Liver (tissue), 9 donors: ENCODE measurements around the gene SERPINH1. TPM values are rescaled to one million over a fixed set of nuclear protein-coding genes. Genes with fewer than 3 reads are reported as not detected.
A peak's percentile ranks its signal among the peaks of the same experiment; 100 is the strongest.

Source experiments
- DNase-seq: peaks from one replicate; pipeline ENCODE4 v3.0.0-alpha.2; 2017; ENCODE audit warnings: low spot score
- H3K27ac ChIP-seq, 2 donors: one replicate each; pipeline ENCODE4 v1.7.0; 2013; ENCODE audit warnings: inconsistent platforms in 2 of 2, low read length in 2 of 2, control low read depth in 1 of 2, low read depth in 1 of 2, mild to moderate bottlenecking in 1 of 2
- H3K27me3 ChIP-seq, 4 donors: one replicate each; pipeline versions ENCODE4 v1.6.1 to v1.7.0; 2013; ENCODE audit warnings: low read length in 3 of 4, inconsistent platforms in 1 of 4, mild to moderate bottlenecking in 1 of 4, moderate library complexity in 1 of 4; ENCODE audit not compliant: control insufficient read depth in 4 of 4, insufficient read depth in 4 of 4
- H3K36me3 ChIP-seq, 4 donors: one replicate each; pipeline versions ENCODE4 v1.6.1 to v1.7.0; 2013; ENCODE audit warnings: low read length in 3 of 4, mild to moderate bottlenecking in 3 of 4, low read depth in 1 of 4, moderate library complexity in 1 of 4; ENCODE audit not compliant: control insufficient read depth in 4 of 4, insufficient read depth in 3 of 4
- H3K4me1 ChIP-seq, 4 donors: one replicate each; pipeline versions ENCODE4 v1.6.1 to v1.7.0; 2013; ENCODE audit warnings: low read length in 3 of 4, mild to moderate bottlenecking in 3 of 4, moderate library complexity in 1 of 4; ENCODE audit not compliant: control insufficient read depth in 4 of 4, insufficient read depth in 4 of 4
- H3K4me3 ChIP-seq, 3 donors: one replicate each; pipeline versions ENCODE4 v1.6.1 to v1.7.0; 2013; ENCODE audit warnings: low read length in 3 of 3, control low read depth in 1 of 3, low read depth in 1 of 3, mild to moderate bottlenecking in 1 of 3
- H3K9ac ChIP-seq, 2 donors: one replicate each; pipeline ENCODE4 v1.7.0; 2013; ENCODE audit warnings: low read length in 2 of 2, mild to moderate bottlenecking in 2 of 2, moderate library complexity in 2 of 2, control low read depth in 1 of 2, low read depth in 1 of 2
- H3K9me3 ChIP-seq, 4 donors: one replicate each; pipeline versions ENCODE4 v1.6.1 to v1.7.0; 2013; ENCODE audit warnings: low read length in 3 of 4; ENCODE audit not compliant: control insufficient read depth in 4 of 4
- EGR1 ChIP-seq, 2 donors: IDR thresholded peaks; 2 replicates each; pipeline ENCODE4 v1.6.1; 2016 to 2018; ENCODE audit warnings: antibody characterized with exemption in 2 of 2, low read depth in 2 of 2
- FOXA1 ChIP-seq: IDR thresholded peaks from 2 replicates; pipeline ENCODE4 v1.6.1; 2016; ENCODE audit warnings: antibody characterized with exemption
- FOXA2 ChIP-seq: IDR thresholded peaks from 2 replicates; pipeline ENCODE4 v1.6.1; 2016; ENCODE audit warnings: antibody characterized with exemption
- GABPA ChIP-seq, 2 donors: IDR thresholded peaks in 1 of 2; conservative IDR thresholded peaks in 1 of 2; 2 replicates each; pipeline ENCODE4 v1.6.1; 2016; ENCODE audit warnings: antibody characterized with exemption in 2 of 2, mild to moderate bottlenecking in 1 of 2, moderate library complexity in 1 of 2
- HNF4A ChIP-seq, 2 donors: conservative IDR thresholded peaks; 2 replicates each; pipeline ENCODE4 v1.6.1; 2016; ENCODE audit warnings: antibody characterized with exemption in 2 of 2, mild to moderate bottlenecking in 2 of 2
- HNF4G ChIP-seq: IDR thresholded peaks from 2 replicates; pipeline ENCODE4 v1.6.1; 2016; ENCODE audit warnings: antibody characterized with exemption
- JUND ChIP-seq, 2 donors: IDR thresholded peaks; 2 replicates each; pipeline ENCODE4 v1.6.1; 2016; ENCODE audit warnings: antibody characterized with exemption in 2 of 2
- NR2F2 ChIP-seq: IDR thresholded peaks from 2 replicates; pipeline ENCODE4 v1.6.1; 2016; ENCODE audit warnings: antibody characterized with exemption
- RAD21 ChIP-seq, 2 donors: IDR thresholded peaks; 2 replicates each; pipeline ENCODE4 v1.6.1; 2016; ENCODE audit warnings: antibody characterized with exemption in 2 of 2, mild to moderate bottlenecking in 2 of 2
- RXRA ChIP-seq, 2 donors: IDR thresholded peaks; 2 replicates each; pipeline ENCODE4 v1.6.1; 2017 to 2018; ENCODE audit warnings: antibody characterized with exemption in 2 of 2, mild to moderate bottlenecking in 1 of 2
- SP1 ChIP-seq: IDR thresholded peaks from 2 replicates; pipeline ENCODE4 v1.6.1; 2018; ENCODE audit warnings: antibody characterized with exemption, mild to moderate bottlenecking
- TAF1 ChIP-seq: conservative IDR thresholded peaks from 2 replicates; pipeline ENCODE4 v1.6.1; 2016; ENCODE audit warnings: antibody characterized with exemption, mild to moderate bottlenecking
- YY1 ChIP-seq: IDR thresholded peaks from 2 replicates; pipeline ENCODE4 v1.6.1; 2016; ENCODE audit warnings: antibody characterized with exemption, mild to moderate bottlenecking
- WGBS: extraction: QIAGEN DNeasy Blood & Tissue Kit; methylation state at CpG from one replicate; pipeline ENCODE4 v1.1.7; 2013; 5-methylcytosine and 5-hydroxymethylcytosine counted together
- polyA plus RNA-seq, 2 donors: library from polyadenylated mRNA; stranded (reverse) in 1 of 2; unstranded in 1 of 2; fragments of 200-250 nt in 1 of 2; fragments of >200 nt in 1 of 2; fragmentation: Nextera tagmentation in 1 of 2; extraction: Ambion mirVana in 1 of 2; gene quantifications; one replicate each; pipeline versions ENCODE4 v1.2.1 to v1.2.3, GENCODE V29; 2013 to 2015
- total RNA-seq, 2 donors: library from RNA; depleted of rRNA; stranded (reverse); fragments of >200 nt; gene quantifications; one replicate each; pipeline ENCODE4 v1.2.3, GENCODE V29; 2014
- TF ChIP-seq, protein P1 (sequence below): IDR thresholded peaks from 2 replicates; pipeline ENCODE4 v1.6.1; 2016; ENCODE audit warnings: antibody characterized with exemption, mild to moderate bottlenecking
- TF ChIP-seq, protein P2 (sequence below): IDR thresholded peaks from 2 replicates; pipeline ENCODE4 v1.6.1; 2016; ENCODE audit warnings: antibody characterized with exemption
- TF ChIP-seq, protein P3 (sequence below): IDR thresholded peaks from 2 replicates; pipeline ENCODE4 v1.6.1; 2016; ENCODE audit warnings: antibody characterized with exemption
- TF ChIP-seq, protein P4 (sequence below): IDR thresholded peaks from 2 replicates; pipeline ENCODE4 v1.6.1; 2016; ENCODE audit warnings: antibody characterized with exemption
- TF ChIP-seq, protein P5 (sequence below): fragments of 150-350 bp; IDR thresholded peaks from 2 replicates; pipeline ENCODE4 v1.5.1; 2017; ENCODE audit warnings: improper control_type of control experiment, low read depth, low read length; ENCODE audit not compliant: missing input control
- donor health status: healthy.
- donor health status: healthy.
- donor health status: healthy.
- donor health status: healthy.
- donor health status: healthy.

The SERPINH1 gene
- total and polyA plus RNA-seq, 4 donors = 5.0 to 118 (median 68.7) TPM

DNA sequence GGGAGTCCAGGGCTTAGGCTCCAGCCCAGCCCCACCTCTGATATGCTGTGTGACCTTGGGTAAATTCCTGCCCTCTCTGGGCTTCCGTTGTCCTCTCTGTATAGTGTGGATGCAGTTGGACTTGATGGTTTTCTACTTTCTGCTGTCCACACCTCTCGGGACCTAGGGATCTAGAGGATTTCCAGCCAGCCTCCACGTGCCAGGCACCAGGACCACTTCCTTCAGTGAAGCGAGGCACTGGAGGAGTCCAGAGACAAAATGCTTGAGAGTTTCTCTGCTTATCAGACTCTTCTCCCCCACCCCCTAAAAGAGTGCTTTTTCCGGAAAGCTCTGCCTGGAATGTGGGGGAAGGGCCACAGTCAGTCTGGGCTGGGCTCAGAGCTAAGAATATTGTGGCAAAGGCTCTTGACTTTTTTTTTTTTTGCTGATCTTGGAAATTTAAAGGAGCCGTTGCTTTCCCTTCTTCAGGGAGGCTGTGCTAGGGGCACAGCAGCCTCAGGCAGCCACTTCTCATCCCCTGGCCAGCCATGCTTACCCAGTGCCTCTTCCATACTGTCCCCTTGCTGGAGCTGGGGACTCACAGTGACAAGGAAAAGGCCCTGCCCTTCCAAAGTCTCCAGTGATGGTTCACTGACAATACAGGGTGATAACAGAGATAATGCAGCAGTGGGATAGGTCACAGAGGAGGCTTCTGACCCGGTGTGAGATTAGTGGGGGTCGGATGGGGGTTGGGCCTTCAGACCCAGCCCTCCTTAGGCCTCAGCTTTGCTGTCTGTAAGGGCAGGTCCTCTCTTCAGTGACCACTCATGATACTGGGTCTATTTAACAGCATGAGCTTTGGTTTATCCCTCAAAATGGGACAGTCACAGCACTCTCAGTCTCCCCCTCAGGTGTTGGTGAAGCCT is 2.9 kb upstream of the SERPINH1 start:
- peaks cover 9 to 19% (median 12%) of the 10 kb centered on the region in 4 donors for H3K4me1 ChIP-seq
- no peaks in the 10 kb centered on the region for H3K36me3 ChIP-seq
- no peak overlapping the region for H3K9ac ChIP-seq
- WGBS = 56% methylated on average over 8 of the region's 8 CpGs
- H3K27me3 ChIP-seq = no peaks in the 10 kb centered on the region
- TF ChIP-seq YY1 = no peak
- TF ChIP-seq, protein P1, sequence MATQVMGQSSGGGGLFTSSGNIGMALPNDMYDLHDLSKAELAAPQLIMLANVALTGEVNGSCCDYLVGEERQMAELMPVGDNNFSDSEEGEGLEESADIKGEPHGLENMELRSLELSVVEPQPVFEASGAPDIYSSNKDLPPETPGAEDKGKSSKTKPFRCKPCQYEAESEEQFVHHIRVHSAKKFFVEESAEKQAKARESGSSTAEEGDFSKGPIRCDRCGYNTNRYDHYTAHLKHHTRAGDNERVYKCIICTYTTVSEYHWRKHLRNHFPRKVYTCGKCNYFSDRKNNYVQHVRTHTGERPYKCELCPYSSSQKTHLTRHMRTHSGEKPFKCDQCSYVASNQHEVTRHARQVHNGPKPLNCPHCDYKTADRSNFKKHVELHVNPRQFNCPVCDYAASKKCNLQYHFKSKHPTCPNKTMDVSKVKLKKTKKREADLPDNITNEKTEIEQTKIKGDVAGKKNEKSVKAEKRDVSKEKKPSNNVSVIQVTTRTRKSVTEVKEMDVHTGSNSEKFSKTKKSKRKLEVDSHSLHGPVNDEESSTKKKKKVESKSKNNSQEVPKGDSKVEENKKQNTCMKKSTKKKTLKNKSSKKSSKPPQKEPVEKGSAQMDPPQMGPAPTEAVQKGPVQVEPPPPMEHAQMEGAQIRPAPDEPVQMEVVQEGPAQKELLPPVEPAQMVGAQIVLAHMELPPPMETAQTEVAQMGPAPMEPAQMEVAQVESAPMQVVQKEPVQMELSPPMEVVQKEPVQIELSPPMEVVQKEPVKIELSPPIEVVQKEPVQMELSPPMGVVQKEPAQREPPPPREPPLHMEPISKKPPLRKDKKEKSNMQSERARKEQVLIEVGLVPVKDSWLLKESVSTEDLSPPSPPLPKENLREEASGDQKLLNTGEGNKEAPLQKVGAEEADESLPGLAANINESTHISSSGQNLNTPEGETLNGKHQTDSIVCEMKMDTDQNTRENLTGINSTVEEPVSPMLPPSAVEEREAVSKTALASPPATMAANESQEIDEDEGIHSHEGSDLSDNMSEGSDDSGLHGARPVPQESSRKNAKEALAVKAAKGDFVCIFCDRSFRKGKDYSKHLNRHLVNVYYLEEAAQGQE = peak; percentile 30
- no peak for TF ChIP-seq HNF4A (conservative IDR thresholded peaks at IDR 0.05)
- no peak for TF ChIP-seq EGR1 (IDR thresholded peaks at IDR 0.05; ENCODE audit: low read depth in 2 of 2)
- no peak for TF ChIP-seq RXRA (IDR thresholded peaks at IDR 0.05)
- TF ChIP-seq, protein P2, sequence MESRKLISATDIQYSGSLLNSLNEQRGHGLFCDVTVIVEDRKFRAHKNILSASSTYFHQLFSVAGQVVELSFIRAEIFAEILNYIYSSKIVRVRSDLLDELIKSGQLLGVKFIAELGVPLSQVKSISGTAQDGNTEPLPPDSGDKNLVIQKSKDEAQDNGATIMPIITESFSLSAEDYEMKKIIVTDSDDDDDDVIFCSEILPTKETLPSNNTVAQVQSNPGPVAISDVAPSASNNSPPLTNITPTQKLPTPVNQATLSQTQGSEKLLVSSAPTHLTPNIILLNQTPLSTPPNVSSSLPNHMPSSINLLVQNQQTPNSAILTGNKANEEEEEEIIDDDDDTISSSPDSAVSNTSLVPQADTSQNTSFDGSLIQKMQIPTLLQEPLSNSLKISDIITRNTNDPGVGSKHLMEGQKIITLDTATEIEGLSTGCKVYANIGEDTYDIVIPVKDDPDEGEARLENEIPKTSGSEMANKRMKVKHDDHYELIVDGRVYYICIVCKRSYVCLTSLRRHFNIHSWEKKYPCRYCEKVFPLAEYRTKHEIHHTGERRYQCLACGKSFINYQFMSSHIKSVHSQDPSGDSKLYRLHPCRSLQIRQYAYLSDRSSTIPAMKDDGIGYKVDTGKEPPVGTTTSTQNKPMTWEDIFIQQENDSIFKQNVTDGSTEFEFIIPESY = no peak
- TF ChIP-seq, protein P3, sequence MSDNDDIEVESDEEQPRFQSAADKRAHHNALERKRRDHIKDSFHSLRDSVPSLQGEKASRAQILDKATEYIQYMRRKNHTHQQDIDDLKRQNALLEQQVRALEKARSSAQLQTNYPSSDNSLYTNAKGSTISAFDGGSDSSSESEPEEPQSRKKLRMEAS = peak; percentile 50
- TF ChIP-seq SP1 = peak; percentile 40
- TF ChIP-seq HNF4G = no peak
- TF ChIP-seq RAD21 (IDR thresholded peaks at IDR 0.05) = peak in 1 of 2 donors; percentile 6
- TF ChIP-seq JUND (IDR thresholded peaks at IDR 0.05) = no peak
- TF ChIP-seq, protein P4, sequence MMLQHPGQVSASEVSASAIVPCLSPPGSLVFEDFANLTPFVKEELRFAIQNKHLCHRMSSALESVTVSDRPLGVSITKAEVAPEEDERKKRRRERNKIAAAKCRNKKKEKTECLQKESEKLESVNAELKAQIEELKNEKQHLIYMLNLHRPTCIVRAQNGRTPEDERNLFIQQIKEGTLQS = no peak
- TF ChIP-seq FOXA1 = no peak
- no peak for TF ChIP-seq FOXA2
- TF ChIP-seq NR2F2 = peak; percentile 44
- no peak for TF ChIP-seq GABPA (IDR thresholded peaks at IDR 0.05 in 1 of 2, conservative IDR thresholded peaks at IDR 0.05 in 1 of 2)
- no peak for TF ChIP-seq TAF1
- TF ChIP-seq, protein P5, sequence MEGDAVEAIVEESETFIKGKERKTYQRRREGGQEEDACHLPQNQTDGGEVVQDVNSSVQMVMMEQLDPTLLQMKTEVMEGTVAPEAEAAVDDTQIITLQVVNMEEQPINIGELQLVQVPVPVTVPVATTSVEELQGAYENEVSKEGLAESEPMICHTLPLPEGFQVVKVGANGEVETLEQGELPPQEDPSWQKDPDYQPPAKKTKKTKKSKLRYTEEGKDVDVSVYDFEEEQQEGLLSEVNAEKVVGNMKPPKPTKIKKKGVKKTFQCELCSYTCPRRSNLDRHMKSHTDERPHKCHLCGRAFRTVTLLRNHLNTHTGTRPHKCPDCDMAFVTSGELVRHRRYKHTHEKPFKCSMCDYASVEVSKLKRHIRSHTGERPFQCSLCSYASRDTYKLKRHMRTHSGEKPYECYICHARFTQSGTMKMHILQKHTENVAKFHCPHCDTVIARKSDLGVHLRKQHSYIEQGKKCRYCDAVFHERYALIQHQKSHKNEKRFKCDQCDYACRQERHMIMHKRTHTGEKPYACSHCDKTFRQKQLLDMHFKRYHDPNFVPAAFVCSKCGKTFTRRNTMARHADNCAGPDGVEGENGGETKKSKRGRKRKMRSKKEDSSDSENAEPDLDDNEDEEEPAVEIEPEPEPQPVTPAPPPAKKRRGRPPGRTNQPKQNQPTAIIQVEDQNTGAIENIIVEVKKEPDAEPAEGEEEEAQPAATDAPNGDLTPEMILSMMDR = no peak
- no peaks in the 10 kb centered on the region for H3K9me3 ChIP-seq
- H3K4me3 ChIP-seq = no peak overlapping the region
- H3K27ac ChIP-seq = peak overlapping the region; percentile 71
- DNase-seq = no peak
